ENCODE data around the gene DDX50.
"Not testable (repeated sequence)": the region's sequence is repeated elsewhere in the genome, so short reads cannot be mapped to it uniquely, and the experiment has no call there.

DDX50 gene

GRCh38 chr10:68901105-68901927 is at the start of gene DDX50:
Gene DDX50 (plus strand): TSS chr10:68901315. CDS start chr10:68901385, 70 bp downstream.
- DNase-seq: peak; percentile 98

- no peak for DNase-seq
Observed at GRCh38 chr10:68856352-68856751, 44.8 kb upstream of the DDX50 start.

- no peak for DNase-seq
Observed at GRCh38 chr10:68857005-68857404, 44.1 kb upstream of the DDX50 start.

- DNase-seq: no peak
Observed at GRCh38 chr10:68861253-68861652, 39.9 kb upstream of the DDX50 start.

- DNase-seq: no peak
Observed at GRCh38 chr10:68864611-68865010, 36.5 kb upstream of the DDX50 start.

- not testable (repeated sequence) for DNase-seq
Observed at GRCh38 chr10:68868173-68868572, 32.9 kb upstream of the DDX50 start.

- no peak for DNase-seq
Observed at GRCh38 chr10:68869623-68870022, 31.5 kb upstream of the DDX50 start.

- DNase-seq: no peak
Observed at GRCh38 chr10:68870061-68870460, 31.1 kb upstream of the DDX50 start.

GRCh38 chr10:68870545-68871104 is 30.5 kb upstream of the DDX50 start:
- no peak for DNase-seq

GRCh38 chr10:68871105-68871711 is 29.9 kb upstream of the DDX50 start:
- DNase-seq: no peak

GRCh38 chr10:68871731-68872342 is 29.3 kb upstream of the DDX50 start:
- peak; percentile 81 for DNase-seq

- DNase-seq: peak; percentile 35
Observed at GRCh38 chr10:68876246-68877138, 24.6 kb upstream of the DDX50 start.

- no peak for DNase-seq
Observed at GRCh38 chr10:68877482-68878110, 23.5 kb upstream of the DDX50 start.

- no peak for DNase-seq
Observed at GRCh38 chr10:68878496-68878895, 22.6 kb upstream of the DDX50 start.

GRCh38 chr10:68879628-68880027 is 21.5 kb upstream of the DDX50 start:
- DNase-seq: no peak

- no peak for DNase-seq
Observed at GRCh38 chr10:68880181-68880580, 20.9 kb upstream of the DDX50 start.

GRCh38 chr10:68895041-68895440 is 6.1 kb upstream of the DDX50 start:
- no peak for DNase-seq

GRCh38 chr10:68897336-68897741 is 3.8 kb upstream of the DDX50 start:
- DNase-seq: peak; percentile 24

- no peak for DNase-seq
Observed at GRCh38 chr10:68899186-68899745, 1.8 kb upstream of the DDX50 start.

- peak; percentile 83 for DNase-seq
Observed at GRCh38 chr10:68900427-68901104, 549 bp upstream of the DDX50 start.

GRCh38 chr10:68902382-68902781 is 1.3 kb downstream of the DDX50 start:
- no peak for DNase-seq

Data from NCI-H510A (cell line).